ENCODE data around the gene NR3C2.

NR3C2 gene

GRCh38 chr4:148041606-148042329 is 400.4 kb downstream of the NR3C2 start:
- DNase-seq, result no peak

DNA sequence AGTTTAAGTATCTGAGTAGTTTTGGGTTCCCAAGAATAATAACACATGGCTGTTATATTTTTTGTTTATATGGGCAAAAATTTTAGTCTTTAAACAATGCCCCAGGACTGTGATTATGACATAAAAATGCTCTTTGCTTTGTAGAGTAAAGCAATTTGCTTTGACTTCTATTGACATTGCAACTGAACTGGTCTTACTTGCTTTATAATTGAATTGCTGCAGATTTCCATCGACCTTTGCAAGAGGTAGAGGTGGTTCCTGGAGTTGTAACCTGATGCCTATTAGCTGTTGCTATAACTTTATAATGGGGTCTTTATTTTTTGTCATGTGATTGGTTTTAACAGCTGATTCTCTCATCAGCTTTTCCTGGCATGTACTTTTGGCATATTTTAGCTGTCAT is 407.4 kb downstream of the NR3C2 start:
- no peak for DNase-seq

GRCh38 chr4:148030193-148030873 is 411.9 kb downstream of the NR3C2 start:
- DNase-seq, result peak; percentile 25 to 39

DNA sequence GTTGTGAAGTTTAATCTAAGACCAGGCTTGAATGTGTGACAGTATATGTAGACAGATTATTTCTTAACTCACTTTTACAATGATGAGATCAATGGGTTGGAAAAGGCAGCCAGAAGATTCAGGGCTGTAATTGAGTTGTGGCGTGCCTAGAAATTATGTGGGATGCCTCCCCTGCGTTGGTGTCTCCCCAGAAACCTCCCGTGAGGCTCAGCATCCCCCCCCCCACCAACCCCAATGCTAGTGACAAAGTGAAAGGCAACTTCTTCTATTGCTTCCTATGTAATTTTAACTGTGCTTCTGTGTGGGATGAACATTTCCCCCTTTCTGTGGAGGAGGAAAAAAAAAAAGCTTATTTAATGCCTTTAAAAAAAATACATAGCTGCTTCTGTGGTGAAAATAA is 412.4 kb downstream of the NR3C2 start:
- DNase-seq, result peak; percentile 30 to 41

All from inflammatory macrophage (primary cell).